GM21786 (cell line): ENCODE results near the gene SMC2.

ENCODE experiments used
- ATAC-seq: cut with Tn5 transposase; IDR thresholded peaks from one replicate; pipeline ENCODE4 v1.9.1; 2021; ENCODE audit not compliant: unreplicated experiment

The SMC2 gene

DNA sequence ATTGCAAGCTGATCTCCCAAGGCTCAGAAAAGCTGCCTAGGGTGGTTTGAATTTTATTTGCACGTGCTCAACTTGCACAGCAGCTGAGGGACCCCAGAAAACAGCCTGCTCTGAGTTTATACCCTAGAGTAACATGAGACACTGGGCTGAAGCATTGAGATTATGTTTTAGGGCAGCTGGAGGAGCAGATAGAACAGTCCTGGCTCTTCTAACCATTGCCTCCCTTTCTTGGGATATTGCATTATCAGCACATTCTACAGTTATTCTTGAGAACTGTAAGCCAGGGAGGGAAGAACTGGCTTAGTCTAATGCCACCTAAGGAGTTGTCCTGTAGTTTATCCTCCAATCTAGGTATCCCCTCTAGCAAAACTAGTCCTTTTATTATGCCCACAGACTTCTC lies 10.3 kb downstream of the SMC2 start:
- ATAC-seq, result no peak

DNA sequence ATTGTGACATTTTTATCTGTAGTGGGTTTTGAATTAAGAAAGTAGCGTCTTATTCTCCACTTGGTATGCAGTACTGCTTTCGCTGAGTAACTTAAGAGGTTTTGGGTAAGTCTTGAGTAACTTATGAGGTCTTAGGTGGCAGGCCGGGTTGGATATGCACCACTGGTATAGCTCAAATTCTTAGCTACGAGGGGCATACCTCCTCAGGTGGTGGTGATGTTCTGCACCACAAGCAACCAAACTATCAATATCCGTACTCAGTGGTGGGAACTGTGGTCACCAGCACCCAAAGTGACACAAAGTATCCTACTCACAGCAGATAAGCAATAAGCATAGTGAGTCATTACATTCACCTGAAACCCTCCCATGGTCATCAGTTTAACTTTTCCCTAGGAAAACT lies 13.7 kb downstream of the SMC2 start:
- no peak for ATAC-seq

DNA sequence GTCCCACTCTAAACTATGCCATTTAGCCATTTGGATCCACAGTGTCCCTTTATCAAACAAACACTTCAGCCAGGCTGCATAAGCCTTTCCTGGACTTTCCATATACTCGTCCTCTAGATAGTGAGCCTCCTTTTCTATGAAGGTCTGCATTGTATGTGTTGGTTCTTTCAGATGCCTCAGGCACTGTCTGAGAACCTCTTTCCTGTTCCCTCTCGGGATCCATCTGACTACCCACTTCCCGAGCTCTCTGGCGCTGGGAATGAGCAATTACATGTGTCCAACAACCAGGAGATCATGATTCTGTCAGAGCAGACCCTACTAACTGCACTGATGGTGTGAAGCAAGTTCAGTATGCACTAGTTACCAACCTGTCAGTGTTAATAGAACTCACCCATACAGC lies 14.2 kb downstream of the SMC2 start:
- no peak for ATAC-seq

DNA sequence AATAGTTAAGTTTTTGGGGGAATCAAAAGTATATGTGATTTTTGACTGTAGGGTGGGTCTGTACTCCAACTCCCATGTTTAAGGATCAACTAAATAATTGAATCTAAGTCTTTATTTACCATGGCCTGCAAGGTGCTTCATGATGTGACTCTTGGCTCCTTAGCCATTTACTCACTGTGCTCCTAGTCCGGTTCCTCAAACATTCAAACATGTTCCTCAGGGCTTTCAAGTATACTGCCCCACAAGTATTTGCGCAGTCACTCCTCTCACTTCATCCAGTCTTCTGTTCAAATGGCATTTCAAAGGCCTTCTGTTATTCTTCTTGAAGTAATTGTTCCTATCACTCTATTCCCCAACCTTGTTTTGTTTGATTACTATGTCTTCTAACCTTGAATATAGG lies 16.4 kb downstream of the SMC2 start:
- no peak for ATAC-seq

DNA sequence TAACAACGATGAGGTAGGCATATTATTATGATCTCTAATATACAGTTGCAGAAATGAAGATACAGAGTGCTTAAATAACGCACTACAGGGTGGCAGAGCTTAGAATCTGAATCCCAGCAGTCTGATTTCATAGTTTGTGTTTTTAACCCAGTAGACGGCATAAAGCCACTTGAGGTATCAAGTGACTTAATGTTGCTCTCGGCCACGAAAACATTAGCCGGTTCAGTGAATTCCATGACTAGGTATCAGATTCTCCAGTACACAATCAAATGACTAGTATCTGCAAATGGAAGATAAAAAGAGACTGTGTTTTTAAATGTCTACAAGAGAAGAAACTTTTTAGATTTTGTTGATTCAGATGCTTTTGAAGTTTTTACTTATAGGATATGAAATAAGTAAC lies 24.8 kb downstream of the SMC2 start:
- no peak for ATAC-seq

DNA sequence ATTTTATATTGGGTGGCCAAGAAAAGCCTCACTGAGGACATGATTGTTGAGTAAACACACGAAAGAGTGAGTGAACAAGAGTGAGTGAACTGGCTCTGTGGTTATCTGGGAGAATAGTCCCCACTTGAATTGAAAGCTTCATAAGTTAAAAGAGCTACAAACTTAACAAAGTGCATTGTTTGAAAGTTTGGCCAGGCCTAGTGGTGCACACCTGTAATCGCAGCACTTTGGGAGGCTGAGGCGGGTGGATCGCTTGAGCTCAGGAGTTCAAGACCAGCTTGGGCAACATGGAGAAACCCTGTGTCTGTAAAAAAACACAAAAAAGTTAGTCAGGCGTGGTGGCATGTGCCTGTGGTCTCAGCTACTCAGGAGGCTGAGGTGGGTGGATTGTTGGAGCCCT lies 26.9 kb downstream of the SMC2 start:
- no peak for ATAC-seq

DNA sequence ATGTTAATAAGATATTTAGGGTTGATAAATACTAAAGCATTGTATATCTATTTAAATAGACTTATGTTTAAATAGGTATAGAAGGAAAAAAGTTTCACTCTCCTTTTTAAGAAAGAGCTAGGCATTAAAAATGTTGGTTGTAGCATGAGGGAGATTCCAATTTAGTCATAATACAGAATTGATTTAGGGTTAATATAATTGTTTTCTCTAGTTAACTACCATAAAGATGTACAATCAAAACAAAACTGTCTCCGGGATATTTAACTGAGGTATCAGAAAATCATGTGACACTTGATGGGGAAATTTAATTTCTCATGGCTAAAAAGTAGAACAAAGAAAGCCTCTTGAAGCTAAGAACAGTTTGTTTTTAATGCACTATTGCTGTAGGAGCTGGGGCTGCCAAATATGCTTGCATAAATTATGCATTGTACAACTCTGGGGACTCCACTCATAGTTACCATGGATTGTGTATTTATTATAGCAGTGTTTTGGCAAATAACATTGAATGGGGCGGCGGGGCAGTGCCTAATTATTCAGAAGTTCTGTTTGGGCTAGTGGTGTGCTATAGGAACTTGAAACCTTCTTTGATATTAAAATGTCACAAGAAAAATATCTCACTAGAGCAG lies 44.2 kb downstream of the SMC2 start:
- ATAC-seq, result no peak

DNA sequence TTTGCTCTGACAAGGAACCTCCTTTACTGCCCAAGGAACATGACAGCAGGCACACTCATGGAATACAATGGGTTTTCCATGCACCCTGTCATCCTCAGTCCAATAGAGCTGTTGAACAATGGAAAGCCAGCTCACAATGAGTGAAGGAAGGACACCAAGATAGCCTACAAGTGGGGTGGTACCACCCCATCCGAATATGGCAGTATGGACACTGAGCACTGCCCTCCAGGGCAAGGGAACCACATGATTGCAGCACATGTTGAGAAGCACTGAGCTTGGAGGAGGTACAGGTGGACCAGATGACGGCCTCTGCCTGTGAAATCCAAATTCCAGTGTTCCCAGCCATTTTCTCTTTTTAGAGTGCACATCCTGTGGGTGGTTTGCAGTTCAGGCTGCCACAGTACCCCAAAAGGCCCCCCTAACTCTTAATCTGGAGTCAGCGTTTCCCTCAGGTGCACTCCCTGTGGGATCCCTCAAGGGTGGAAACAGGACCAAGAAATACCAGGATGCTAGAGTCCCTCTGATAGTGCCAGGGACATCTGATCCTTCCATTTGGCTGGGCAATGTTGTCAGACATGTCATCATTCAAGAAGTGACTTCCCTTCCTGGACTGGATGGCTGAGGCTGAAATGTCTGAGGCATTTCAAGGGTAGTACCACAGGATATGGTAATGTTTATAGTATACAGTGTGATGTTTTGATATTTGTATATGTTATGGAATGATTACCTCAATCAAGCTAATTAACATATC lies 48.9 kb downstream of the SMC2 start:
- no peak for ATAC-seq

DNA sequence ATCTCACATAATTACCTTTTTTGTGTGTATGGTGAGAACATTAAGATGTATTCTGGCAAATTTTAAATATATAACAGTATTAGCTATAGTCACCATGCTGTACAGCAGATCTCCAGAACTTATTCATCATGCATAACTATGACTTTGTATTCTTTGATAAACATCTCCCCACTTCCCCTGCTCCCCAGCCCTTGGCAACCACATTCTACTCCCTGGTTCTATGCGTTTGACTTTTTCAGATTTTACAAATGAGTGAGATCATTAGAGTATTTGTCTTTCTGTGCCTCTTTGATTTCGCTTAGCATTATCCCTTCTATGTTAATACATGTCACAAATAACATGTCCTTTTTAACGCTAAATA lies 49.4 kb downstream of the SMC2 start:
- no peak for ATAC-seq

DNA sequence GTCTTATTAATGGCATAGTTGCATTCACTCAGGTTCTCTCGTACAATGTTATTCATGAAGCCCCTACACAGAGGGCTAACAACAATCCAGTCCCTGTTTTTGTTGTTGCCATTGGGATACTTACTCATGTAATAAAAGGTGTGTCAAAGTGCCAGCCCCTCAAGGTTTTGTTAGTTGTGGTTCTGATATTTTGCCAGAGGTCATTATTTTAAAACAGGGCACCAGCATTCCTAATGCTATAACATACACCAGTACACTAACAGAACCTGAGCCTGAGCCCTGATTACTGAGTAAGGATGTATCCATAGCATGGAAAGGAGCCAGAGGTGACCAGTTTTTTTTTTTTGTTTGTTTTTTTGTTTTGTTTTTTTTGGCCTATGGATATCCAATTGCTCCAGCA lies 50.2 kb downstream of the SMC2 start:
- ATAC-seq, result no peak

DNA sequence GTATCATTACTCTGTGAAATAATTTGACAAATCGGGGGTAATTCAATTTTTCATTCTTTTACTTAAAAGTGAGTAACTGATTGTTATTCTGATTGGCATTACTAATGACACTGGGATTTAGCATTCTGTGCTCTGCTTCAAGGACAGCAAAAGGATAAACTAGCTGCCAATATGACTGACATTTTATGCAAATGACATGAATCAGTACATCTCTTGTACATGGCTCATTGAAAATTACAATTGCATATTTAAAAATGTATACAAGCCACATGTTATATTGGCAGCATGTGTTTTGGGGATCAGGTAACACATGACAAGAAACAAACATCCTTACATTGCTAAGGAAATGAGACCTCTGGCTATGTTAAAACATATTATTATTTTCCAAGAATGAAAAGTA lies 79.0 kb downstream of the SMC2 start:
- ATAC-seq, result no peak

DNA sequence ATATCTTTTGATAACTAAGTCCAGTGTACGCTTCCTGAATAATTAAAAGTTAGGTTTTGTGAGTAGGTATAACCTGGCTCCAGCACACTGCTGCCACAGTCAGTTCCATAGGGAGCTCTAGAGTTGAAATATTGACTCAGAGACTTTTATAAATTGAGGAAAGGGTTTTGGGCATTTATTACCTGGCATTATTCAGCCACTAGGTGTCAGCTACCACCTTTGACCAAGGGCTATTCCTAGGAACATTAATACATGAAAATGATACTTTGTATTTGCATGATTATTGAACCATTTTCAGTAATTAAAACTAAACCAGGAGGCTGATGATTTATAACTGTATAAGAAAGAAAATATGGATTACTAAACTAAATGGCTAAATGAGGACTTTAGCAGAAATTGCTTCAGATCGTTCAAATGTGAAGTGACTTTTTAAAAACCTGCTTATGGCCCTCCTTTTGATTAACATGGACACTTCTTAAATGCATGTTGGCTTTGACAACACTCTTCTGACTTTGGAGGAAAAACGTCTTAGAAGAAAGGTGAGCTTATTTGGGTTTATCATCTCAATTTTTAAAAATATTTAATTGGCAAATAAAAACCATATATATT lies 83.0 kb downstream of the SMC2 start:
- ATAC-seq, result no peak

DNA sequence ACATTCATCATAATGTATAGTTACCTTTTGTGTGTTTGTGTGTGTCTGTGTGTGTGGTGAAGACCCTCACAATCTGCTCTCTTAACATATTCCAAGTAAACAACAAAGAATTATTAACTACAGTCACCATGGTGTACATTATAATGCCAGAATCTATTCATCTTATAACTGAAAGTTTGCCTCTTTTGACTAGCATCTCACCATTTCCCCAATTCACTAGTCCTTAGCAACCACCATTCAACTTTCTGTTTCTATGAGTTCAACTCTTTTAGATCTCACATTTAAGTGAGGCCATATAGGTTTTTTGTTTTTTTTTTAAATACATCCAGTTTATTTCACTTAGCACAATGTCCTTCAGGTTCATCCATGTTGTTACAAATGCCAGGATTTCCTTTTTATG lies 83.6 kb downstream of the SMC2 start:
- ATAC-seq, result peak; percentile 56
